Measurements from ENCODE around the gene GTF2F1. TPM values are rescaled to one million over a fixed set of nuclear protein-coding genes. Genes with fewer than 3 reads are reported as not detected.
A peak's percentile ranks its signal among the peaks of the same experiment; 100 is the strongest.

The GTF2F1 gene
- total RNA-seq, 1 experiment from 2014 or later: 65.6 TPM

DNA sequence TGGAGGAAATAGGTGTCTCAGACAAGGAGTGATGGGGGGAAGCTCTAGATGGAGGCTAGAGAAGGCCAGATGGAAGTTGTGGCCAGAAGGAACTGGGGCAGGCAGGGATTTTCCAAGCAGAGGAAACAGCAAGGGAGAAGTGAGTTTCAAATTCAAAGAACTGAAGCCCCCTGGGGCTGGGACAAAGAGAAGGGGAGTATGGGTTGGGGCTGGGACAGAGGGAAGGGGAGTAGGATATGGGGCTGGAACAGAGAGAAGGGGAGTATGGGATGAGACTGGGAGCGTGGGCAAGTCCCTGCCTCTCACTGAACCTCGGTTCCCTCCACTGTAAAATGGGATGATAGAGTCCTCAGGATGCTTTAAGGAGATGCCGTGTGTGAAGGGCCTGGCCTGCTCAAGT lies 1.9 kb upstream of the GTF2F1 start:
- Mint-ChIP-seq H3K9me3 (ENCODE audit: unreplicated experiment) (no peaks in the 10 kb centered on the region), H3K4me3 (ENCODE audit: unreplicated experiment) (no peak overlapping the region), H3K27me3 (ENCODE audit: insufficient read depth, unreplicated experiment) (no peaks in the 10 kb centered on the region), H3K4me1 (ENCODE audit: insufficient read depth, unreplicated experiment) (peaks cover 18% of the 10 kb centered on the region), H3K27ac (ENCODE audit: low read depth, unreplicated experiment) (no peak overlapping the region), H3K36me3 (ENCODE audit: insufficient read depth, unreplicated experiment) (peaks cover 23% of the 10 kb centered on the region)
- no TSS peak for BruUV-seq (replicated peaks)
- ChIA-PET CTCF (interaction anchor here (1.0 kb wide), 1 partner anchor 97 kb away, joined by 3 read pairs; no protein-coding TSS in a partner anchor), POLR2A (interaction anchor here (1.0 kb wide), 1 partner anchor 34 kb away, joined by 3 read pairs; the partner anchor contains the start of gene CLPP)
- intact Hi-C loops (cut with micrococcal nuclease): no loop called here
- no peak for DNase-seq (ENCODE audit: unreplicated experiment)
- TF ChIP-seq, protein P1, sequence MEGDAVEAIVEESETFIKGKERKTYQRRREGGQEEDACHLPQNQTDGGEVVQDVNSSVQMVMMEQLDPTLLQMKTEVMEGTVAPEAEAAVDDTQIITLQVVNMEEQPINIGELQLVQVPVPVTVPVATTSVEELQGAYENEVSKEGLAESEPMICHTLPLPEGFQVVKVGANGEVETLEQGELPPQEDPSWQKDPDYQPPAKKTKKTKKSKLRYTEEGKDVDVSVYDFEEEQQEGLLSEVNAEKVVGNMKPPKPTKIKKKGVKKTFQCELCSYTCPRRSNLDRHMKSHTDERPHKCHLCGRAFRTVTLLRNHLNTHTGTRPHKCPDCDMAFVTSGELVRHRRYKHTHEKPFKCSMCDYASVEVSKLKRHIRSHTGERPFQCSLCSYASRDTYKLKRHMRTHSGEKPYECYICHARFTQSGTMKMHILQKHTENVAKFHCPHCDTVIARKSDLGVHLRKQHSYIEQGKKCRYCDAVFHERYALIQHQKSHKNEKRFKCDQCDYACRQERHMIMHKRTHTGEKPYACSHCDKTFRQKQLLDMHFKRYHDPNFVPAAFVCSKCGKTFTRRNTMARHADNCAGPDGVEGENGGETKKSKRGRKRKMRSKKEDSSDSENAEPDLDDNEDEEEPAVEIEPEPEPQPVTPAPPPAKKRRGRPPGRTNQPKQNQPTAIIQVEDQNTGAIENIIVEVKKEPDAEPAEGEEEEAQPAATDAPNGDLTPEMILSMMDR (IDR thresholded peaks at IDR 0.05; ENCODE audit: unreplicated experiment): no peak

DNA sequence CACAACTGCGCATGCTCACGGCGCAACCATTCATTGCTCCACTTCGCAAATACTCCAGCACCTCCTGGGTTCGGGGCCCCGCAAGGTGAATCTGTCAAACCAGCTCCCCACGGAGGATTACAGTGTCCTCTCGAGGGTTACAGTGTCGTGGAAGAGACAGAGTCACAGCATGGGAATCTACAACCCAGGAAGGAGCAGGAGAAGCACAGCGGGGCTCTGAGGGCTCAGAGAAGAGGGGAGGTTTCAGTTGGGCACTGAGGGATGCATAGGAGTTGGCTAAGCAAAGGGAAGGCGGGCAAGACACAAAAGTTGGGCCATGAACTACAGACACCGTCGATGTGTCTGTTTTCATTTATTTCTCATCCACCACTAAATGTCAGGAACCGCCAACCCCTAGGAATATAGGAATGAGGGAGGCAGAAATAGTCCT lies 1.0 kb upstream of the GTF2F1 start:
- ChIA-PET CTCF (interaction anchor here (0.6 to 1.2 kb wide), 4 partner anchors 16 to 175 kb away, joined by 3 read pairs; no protein-coding TSS in a partner anchor), POLR2A (interaction anchor here (0.7 to 2.2 kb wide), 4 partner anchors 21 to 1518 kb away, joined by 3 to 13 read pairs (median 6); partner anchors contain the start of genes ALKBH7, CLPP and KHSRP)
- no peak overlapping the region for H3K27ac Mint-ChIP-seq (ENCODE audit: low read depth, unreplicated experiment)
- intact Hi-C loops (cut with micrococcal nuclease): no loop called here
- H3K4me3 Mint-ChIP-seq (ENCODE audit: unreplicated experiment): peak overlapping the region; percentile 89
- DNase-seq (ENCODE audit: unreplicated experiment): no peak
- peaks cover 26% of the 10 kb centered on the region for H3K36me3 Mint-ChIP-seq (ENCODE audit: insufficient read depth, unreplicated experiment)
- TF ChIP-seq, protein P1 (IDR thresholded peaks at IDR 0.05; ENCODE audit: unreplicated experiment): no peak
- peaks cover 18% of the 10 kb centered on the region for H3K4me1 Mint-ChIP-seq (ENCODE audit: insufficient read depth, unreplicated experiment)
- H3K27me3 Mint-ChIP-seq (ENCODE audit: insufficient read depth, unreplicated experiment): no peaks in the 10 kb centered on the region
- BruUV-seq (replicated peaks): TSS peak; percentile 42
- H3K9me3 Mint-ChIP-seq (ENCODE audit: unreplicated experiment): no peaks in the 10 kb centered on the region

DNA sequence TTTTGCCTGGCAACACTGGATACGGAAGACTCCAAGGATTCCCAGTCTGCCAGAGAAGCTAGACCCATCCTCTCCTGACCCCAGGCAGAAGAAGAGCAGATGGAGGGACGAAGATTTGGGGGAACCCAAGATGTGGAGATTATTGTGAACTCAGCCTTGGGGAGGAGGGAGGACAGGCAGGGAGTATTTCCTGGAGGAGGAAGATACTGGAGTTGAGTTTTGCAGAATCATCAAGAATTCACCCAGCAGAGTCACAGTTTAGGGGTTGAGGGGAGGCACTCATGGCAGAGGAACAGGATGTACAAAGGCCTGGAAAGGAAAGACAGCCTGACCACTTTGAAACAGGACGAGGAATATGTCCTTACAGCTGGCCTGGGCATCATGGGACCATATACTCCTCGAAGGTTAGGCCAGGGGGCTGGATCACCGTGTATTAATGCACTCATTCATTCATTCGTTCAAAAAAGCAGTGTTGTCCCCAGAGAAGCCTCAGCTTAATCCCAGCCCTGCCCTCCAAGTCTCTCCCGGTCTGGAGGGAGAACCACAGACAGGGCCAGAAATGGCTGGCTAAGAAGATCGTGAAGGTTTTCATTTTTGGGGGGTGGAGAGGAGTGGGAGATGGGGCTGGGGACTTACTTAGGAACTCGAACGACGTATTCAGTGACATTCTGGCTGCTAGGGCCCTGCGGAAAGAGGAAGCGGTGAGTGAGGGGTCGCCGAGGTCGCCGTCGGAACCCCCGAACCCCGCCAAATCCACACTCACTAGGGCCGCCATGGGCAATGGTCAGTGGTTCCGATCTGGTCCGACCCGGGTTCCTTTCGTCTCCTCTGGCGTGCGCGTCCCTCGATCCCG lies 517 bp downstream of the GTF2F1 start:
- CTCF ChIA-PET: interaction anchor here (0.6 kb wide), 1 partner anchor 227 kb away, joined by 3 read pairs; no protein-coding TSS in a partner anchor

DNA sequence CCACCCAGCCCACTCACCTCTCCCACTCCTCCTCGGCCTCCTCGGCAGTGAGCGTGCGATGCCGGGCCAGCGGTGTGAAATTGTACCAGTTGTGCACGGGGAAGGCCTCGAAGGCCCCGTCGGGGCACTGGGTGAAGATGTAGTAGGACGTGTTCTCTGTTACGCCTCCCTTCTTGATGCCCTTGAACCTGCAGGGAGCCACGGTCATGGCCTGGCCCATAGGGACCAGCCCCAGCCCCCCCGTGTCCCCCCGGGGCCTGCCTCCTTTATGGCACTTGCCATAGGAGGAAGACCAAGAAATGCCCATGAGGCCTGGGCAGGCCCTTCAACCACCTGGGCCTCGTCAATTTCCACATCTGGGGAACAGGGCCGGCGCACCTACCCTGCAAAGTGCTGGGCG lies 5.6 kb downstream of the GTF2F1 start:
- POLR2A ChIA-PET: no interaction called here
- no peak overlapping the region for H3K4me3 Mint-ChIP-seq (ENCODE audit: unreplicated experiment)
- H3K4me1 Mint-ChIP-seq (ENCODE audit: insufficient read depth, unreplicated experiment): peaks cover 11% of the 10 kb centered on the region
- intact Hi-C loops (cut with micrococcal nuclease): no loop called here
- no peak overlapping the region for H3K27ac Mint-ChIP-seq (ENCODE audit: low read depth, unreplicated experiment)
- no TSS peak for BruUV-seq (replicated peaks)
- no peak for DNase-seq (ENCODE audit: unreplicated experiment)
- no peaks in the 10 kb centered on the region for H3K9me3 Mint-ChIP-seq (ENCODE audit: unreplicated experiment)
- CTCF ChIA-PET: no interaction called here
- H3K36me3 Mint-ChIP-seq (ENCODE audit: insufficient read depth, unreplicated experiment): peaks cover 85% of the 10 kb centered on the region
- H3K27me3 Mint-ChIP-seq (ENCODE audit: insufficient read depth, unreplicated experiment): no peaks in the 10 kb centered on the region
- TF ChIP-seq, protein P1 (IDR thresholded peaks at IDR 0.05; ENCODE audit: unreplicated experiment): no peak

More for the DNA sequence above, 517 bp downstream of the GTF2F1 start:
- no peaks in the 10 kb centered on the region for H3K27me3 Mint-ChIP-seq (ENCODE audit: insufficient read depth, unreplicated experiment)
- no peak for DNase-seq (ENCODE audit: unreplicated experiment)
- POLR2A ChIA-PET: interaction anchor here (0.5 to 2.2 kb wide), 12 partner anchors 9 to 488 kb away, joined by 3 to 13 read pairs (median 4); partner anchors contain the start of genes ALKBH7, CLPP, KHSRP and TNFSF9
- peaks cover 18% of the 10 kb centered on the region for H3K4me1 Mint-ChIP-seq (ENCODE audit: insufficient read depth, unreplicated experiment)
- BruUV-seq (replicated peaks): TSS peak; percentile 66
- peak overlapping the region; percentile 89 for H3K4me3 Mint-ChIP-seq (ENCODE audit: unreplicated experiment)
- H3K9me3 Mint-ChIP-seq (ENCODE audit: unreplicated experiment): no peaks in the 10 kb centered on the region
- intact Hi-C loops (cut with micrococcal nuclease): no loop called here
- H3K27ac Mint-ChIP-seq (ENCODE audit: low read depth, unreplicated experiment): peak overlapping the region; percentile 95
- TF ChIP-seq, protein P1 (IDR thresholded peaks at IDR 0.05; ENCODE audit: unreplicated experiment): no peak
- H3K36me3 Mint-ChIP-seq (ENCODE audit: insufficient read depth, unreplicated experiment): peaks cover 41% of the 10 kb centered on the region

All from MCF 10A (cell line).